Measurements from ENCODE around the gene DDX23. TPM values are rescaled to one million over a fixed set of nuclear protein-coding genes. Genes with fewer than 3 reads are reported as not detected.
A peak's percentile ranks its signal among the peaks of the same experiment; 100 is the strongest.
"Not testable (repeated sequence)": the region's sequence is repeated elsewhere in the genome, so short reads cannot be mapped to it uniquely, and the experiment has no call there.

The DDX23 gene
- total RNA-seq, 4 donors from 2014 or later = 44.9 to 85.0 (median 62.0) TPM

GRCh38 chr12:48875944-48876515, 24.1 kb upstream of the DDX23 start:
- no peak for DNase-seq (ENCODE audit: low spot score)
- no peak for ATAC-seq (ENCODE audit: low FRiP score)
- TF ChIP-seq, protein P1, sequence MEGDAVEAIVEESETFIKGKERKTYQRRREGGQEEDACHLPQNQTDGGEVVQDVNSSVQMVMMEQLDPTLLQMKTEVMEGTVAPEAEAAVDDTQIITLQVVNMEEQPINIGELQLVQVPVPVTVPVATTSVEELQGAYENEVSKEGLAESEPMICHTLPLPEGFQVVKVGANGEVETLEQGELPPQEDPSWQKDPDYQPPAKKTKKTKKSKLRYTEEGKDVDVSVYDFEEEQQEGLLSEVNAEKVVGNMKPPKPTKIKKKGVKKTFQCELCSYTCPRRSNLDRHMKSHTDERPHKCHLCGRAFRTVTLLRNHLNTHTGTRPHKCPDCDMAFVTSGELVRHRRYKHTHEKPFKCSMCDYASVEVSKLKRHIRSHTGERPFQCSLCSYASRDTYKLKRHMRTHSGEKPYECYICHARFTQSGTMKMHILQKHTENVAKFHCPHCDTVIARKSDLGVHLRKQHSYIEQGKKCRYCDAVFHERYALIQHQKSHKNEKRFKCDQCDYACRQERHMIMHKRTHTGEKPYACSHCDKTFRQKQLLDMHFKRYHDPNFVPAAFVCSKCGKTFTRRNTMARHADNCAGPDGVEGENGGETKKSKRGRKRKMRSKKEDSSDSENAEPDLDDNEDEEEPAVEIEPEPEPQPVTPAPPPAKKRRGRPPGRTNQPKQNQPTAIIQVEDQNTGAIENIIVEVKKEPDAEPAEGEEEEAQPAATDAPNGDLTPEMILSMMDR (IDR thresholded peaks at IDR 0.05) = no peak

DNA sequence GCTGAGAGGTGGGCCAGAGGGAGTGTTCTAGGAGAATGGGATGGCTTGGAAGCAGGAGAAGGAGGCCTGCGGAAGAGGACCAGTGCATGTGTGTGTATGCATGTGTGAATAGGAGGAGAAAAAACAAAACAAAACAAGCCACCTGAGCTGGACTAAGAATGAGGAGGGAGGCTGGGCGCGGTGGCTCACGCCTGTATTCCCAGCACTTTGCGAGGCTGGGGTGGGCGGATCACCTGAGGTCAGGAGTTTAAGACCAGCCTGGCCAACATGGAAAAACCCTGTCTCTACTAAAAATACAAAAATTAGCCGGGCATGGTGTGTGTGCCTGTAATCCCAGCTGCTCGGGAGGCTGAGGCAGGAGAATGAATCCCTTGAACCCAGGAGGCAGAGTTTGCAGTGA, 21.6 kb upstream of the DDX23 start:
- not testable (repeated sequence) for ATAC-seq (ENCODE audit: low FRiP score); DNase-seq (ENCODE audit: low spot score)

GRCh38 chr12:48873096-48873495, 21.1 kb upstream of the DDX23 start:
- DNase-seq (ENCODE audit: low spot score) = no peak
- TF ChIP-seq, protein P1 (IDR thresholded peaks at IDR 0.05) = no peak
- no peak for ATAC-seq (ENCODE audit: low FRiP score)

DNA sequence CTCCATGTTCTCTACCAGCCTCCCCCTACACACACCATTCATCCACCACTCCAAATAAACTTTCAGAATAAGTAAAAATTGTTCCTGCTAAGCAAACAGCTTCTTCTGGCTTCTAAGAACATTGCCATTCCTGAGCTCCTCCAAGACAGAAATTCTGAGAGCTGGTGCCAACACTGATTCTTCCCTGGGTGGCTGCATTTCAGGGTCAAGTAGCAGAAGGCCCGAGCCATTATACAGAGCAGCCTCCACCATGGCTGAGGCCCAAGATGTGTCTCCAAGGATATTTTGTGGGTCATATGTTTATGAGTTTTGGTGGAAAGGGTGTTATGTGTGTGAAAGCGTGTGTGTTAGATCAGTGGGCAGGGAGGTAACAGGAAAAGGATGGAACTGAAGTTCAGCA, 17.2 kb upstream of the DDX23 start:
- TF ChIP-seq, protein P1 (IDR thresholded peaks at IDR 0.05) = no peak
- DNase-seq (ENCODE audit: low spot score) (no peak), ATAC-seq (ENCODE audit: low FRiP score) (no peak)

DNA sequence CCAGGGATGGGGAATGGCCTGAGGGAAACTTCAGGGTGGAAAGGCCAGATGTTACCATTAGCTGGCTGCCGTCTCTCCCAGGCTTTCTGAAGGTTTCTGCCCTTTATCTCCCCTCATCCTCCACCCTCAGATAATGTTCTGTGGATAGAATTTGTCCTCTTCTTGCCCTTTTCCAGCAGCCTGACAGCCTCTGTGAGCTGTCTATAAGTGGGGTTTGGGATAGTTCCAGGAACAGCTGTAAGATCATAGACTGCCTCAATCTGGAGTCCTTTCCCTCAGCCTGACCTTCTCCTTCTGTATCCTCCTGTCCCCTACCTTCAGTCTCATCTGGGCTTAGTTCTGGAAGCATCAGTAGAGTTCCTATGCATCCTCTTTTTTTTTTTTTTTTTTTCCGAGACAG, 16.5 kb upstream of the DDX23 start:
- TF ChIP-seq, protein P1 (IDR thresholded peaks at IDR 0.05) = no peak
- DNase-seq (ENCODE audit: low spot score) (no peak), ATAC-seq (ENCODE audit: low FRiP score) (no peak)

DNA sequence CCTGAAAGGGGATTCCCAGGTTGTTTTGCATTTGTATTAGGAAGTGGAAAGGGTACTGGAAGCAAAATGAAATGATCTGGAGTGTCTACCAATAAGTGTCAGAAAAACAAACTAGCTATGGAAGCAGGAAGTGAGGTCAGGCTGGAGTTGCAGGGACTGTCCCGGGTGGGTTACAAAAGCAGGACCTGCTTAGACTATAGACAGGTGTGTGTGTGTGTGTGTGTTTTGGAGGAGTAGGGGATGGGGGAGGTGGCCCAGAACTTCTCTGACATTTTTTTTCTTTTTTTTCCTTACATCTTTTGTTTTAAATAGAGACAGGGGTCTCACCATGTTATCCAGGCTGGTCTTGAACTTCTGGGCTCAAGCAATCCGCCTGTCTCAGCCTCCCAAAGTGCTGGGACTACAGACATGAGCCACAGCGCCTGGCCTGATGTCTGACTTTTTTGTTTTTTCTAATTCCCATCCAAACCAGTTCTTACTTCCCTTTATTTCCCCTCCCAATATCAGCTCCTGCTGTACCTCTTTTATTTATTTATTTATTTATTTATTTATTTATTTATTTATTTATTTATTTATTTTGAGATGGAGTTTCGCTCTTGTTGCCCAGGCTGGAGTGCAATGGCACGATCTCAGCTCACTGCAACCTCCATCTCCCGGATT, 14.2 kb upstream of the DDX23 start:
- TF ChIP-seq, protein P1 (IDR thresholded peaks at IDR 0.05) = no peak
- DNase-seq (ENCODE audit: low spot score) (no peak), ATAC-seq (ENCODE audit: low FRiP score) (no peak)

GRCh38 chr12:48865281-48866051, 13.5 kb upstream of the DDX23 start, which contains the start of gene RND1:
Gene RND1 (minus strand): TSS chr12:48865870. CDS start chr12:48865767, 103 bp downstream.
- TF ChIP-seq, protein P1 (IDR thresholded peaks at IDR 0.05) = no peak
- ATAC-seq (ENCODE audit: low FRiP score) (peak; percentile 98), DNase-seq (ENCODE audit: low spot score) (peak; percentile 65)

Measured in omental fat pad (tissue), 4 donors.